Spleen (tissue), 11 donors: ENCODE results near the gene YKT6. TPM values are rescaled to one million over a fixed set of nuclear protein-coding genes. Genes with fewer than 3 reads are reported as not detected.

Experiments
- DNase-seq: peaks from one replicate; pipeline ENCODE4 v3.0.0-alpha.2; 2020
- H3K27ac ChIP-seq, 8 donors: fragments of 200-600 bp; sonication (generic) in 7 of 8; 1 replicate in 4 of 8; 2 replicates in 4 of 8; pipeline versions ENCODE4 v1.5.0 to v1.8.0; 2016 to 2021; ENCODE audit warnings: inconsistent platforms in 4 of 8, mild to moderate bottlenecking in 4 of 8, moderate library complexity in 1 of 8
- H3K27me3 ChIP-seq, 7 donors: fragments of 200-600 bp; sonication (generic) in 6 of 7; replicated peaks in 1 of 7; 1 replicate in 4 of 7; 2 replicates in 3 of 7; pipeline versions ENCODE4 v1.5.0 to v1.8.0; 2016 to 2021; ENCODE audit warnings: inconsistent platforms in 3 of 7, mild to moderate bottlenecking in 1 of 7
- H3K36me3 ChIP-seq, 6 donors: fragments of 200-600 bp; sonication (generic) in 5 of 6; 1 replicate in 4 of 6; 2 replicates in 2 of 6; pipeline versions ENCODE4 v1.5.0 to v1.8.0; 2016 to 2021; ENCODE audit warnings: inconsistent platforms in 2 of 6
- H3K4me1 ChIP-seq, 6 donors: fragments of 200-600 bp; sonication (generic) in 5 of 6; 1 replicate in 3 of 6; 2 replicates in 3 of 6; pipeline versions ENCODE4 v1.5.0 to v1.8.0; 2016 to 2021; ENCODE audit warnings: inconsistent platforms in 3 of 6
- H3K4me3 ChIP-seq, 8 donors: fragments of 200-600 bp; sonication (generic) in 7 of 8; 1 replicate in 4 of 8; 2 replicates in 4 of 8; pipeline versions ENCODE4 v1.5.0 to v1.8.0; 2016 to 2021; ENCODE audit warnings: inconsistent platforms in 4 of 8, mild to moderate bottlenecking in 4 of 8, moderate library complexity in 2 of 8
- H3K9me3 ChIP-seq, 8 donors: fragments of 200-600 bp; sonication (generic) in 7 of 8; 1 replicate in 4 of 8; 2 replicates in 4 of 8; pipeline versions ENCODE4 v1.5.0 to v1.8.0; 2016 to 2021; ENCODE audit warnings: inconsistent platforms in 4 of 8
- POLR2A ChIP-seq, 3 donors: fragments of 450-650 bp; IDR thresholded peaks; one replicate each; pipeline ENCODE4 v1.5.1; 2017; ENCODE audit warnings: antibody characterized with exemption in 3 of 3, mild to moderate bottlenecking in 1 of 3
- POLR2AphosphoS5 ChIP-seq, 3 donors: sonication (generic); formaldehyde crosslinking; IDR thresholded peaks; one replicate each; pipeline ENCODE4 v1.5.1; 2017; ENCODE audit warnings: antibody characterized with exemption in 3 of 3
- WGBS, 5 donors: extraction: QIAGEN DNeasy Blood & Tissue Kit in 3 of 5; methylation state at CpG; one replicate each; pipeline versions ENCODE4 v1.1.5 to v1.1.7; 2013 to 2018; 5-methylcytosine and 5-hydroxymethylcytosine counted together
- intact Hi-C: fragments of 100-400 bp; cut with DNase I; formaldehyde crosslinking; loops from one replicate; pipeline ENCODE4 v1.15.0; 2023; ENCODE audit warnings: low total_unique reads
- polyA plus RNA-seq, 3 donors: library from polyadenylated mRNA; stranded (reverse); fragments of 200-250 nt; gene quantifications; one replicate each; pipeline ENCODE4 v1.2.1, GENCODE V29; 2013
- total RNA-seq, 7 donors: library from RNA; depleted of rRNA in 3 of 7; stranded (reverse); fragments of >200 nt in 3 of 7; fragmentation: NEBNext Ultra II Directional in 4 of 7; extraction: Animal tissue kit (Norgen Biotek cat#: 25700) in 4 of 7; gene quantifications; one replicate each; pipeline versions ENCODE4 v1.1.0 to v1.2.1, GENCODE V29; 2016 to 2021
- TF ChIP-seq, protein P1 (sequence below), 11 experiments: fragments of 200-600 bp in 7 of 11; fragments of 450-650 bp in 4 of 11; sonication (generic) in 4 of 11; IDR thresholded peaks in 8 of 11; conservative IDR thresholded peaks in 3 of 11; 1 replicate in 7 of 11; 2 replicates in 4 of 11; pipeline versions ENCODE4 v1.4.0 to v1.8.0; 2016 to 2021; ENCODE audit warnings: antibody characterized with exemption in 11 of 11, inconsistent platforms in 4 of 11, mild to moderate bottlenecking in 1 of 11
- donor health status: healthy with polysubstance abuse.
- donor health status: DM: no; HTN: no; CAD: no; lungs with moderate emphysema.
- donor health status: DM: no; HTN: no; CAD: no.
- donor health status: Bipolar disorder and iron deficiency.
- donor health status: healthy.
- donor health status: DM: no; HTN: no; CAD: no.
- donor health status: DM: yes; HTN: yes; CAD: no.

Gene YKT6
- total and polyA plus RNA-seq, 10 donors = 26.9 to 66.4 (median 55.4) TPM

DNA sequence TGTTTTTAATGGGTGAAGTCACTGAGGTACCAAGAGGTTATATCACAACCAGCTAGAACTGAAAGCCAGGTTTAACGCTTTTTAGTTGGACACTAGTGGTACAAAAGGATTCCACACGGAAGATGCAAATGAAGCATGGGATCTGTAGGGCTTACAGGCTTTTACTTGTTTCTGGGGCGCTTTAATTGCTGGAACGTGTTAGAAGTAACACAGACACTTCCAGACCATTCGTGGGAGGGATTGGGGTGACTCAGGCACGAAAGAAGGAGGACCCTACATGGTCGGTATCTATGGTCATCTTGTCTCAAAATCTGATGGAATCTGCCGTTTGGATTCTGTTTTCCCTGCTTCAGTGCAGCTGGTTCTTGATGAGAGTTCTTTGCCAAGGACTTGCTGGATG, 1.0 kb downstream of the YKT6 start:
- Histone ChIP-seq H3K27ac (no peak overlapping the region), H3K9me3 (no peaks in the 10 kb centered on the region), H3K4me1 (peaks cover 12 to 34% (median 28%) of the 10 kb centered on the region in 6 donors), H3K27me3 (peaks cover 0 to 7% (median 0%) of the 10 kb centered on the region in 7 donors), H3K36me3 (peaks cover 5 to 40% (median 28%) of the 10 kb centered on the region in 6 donors), H3K4me3 (peak overlapping the region; percentile 76 to 97 (median 86))
- 54 to 64% (median 56%) methylated on average over 8 of the region's 8 CpGs for WGBS, 5 donors
- TF ChIP-seq POLR2A (IDR thresholded peaks at IDR 0.05) (no peak), POLR2AphosphoS5 (IDR thresholded peaks at IDR 0.05) (no peak)
- TF ChIP-seq, protein P1, sequence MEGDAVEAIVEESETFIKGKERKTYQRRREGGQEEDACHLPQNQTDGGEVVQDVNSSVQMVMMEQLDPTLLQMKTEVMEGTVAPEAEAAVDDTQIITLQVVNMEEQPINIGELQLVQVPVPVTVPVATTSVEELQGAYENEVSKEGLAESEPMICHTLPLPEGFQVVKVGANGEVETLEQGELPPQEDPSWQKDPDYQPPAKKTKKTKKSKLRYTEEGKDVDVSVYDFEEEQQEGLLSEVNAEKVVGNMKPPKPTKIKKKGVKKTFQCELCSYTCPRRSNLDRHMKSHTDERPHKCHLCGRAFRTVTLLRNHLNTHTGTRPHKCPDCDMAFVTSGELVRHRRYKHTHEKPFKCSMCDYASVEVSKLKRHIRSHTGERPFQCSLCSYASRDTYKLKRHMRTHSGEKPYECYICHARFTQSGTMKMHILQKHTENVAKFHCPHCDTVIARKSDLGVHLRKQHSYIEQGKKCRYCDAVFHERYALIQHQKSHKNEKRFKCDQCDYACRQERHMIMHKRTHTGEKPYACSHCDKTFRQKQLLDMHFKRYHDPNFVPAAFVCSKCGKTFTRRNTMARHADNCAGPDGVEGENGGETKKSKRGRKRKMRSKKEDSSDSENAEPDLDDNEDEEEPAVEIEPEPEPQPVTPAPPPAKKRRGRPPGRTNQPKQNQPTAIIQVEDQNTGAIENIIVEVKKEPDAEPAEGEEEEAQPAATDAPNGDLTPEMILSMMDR (IDR thresholded peaks at IDR 0.05 in 8 of 11, conservative IDR thresholded peaks at IDR 0.05 in 3 of 11) = no peak
- no peak for DNase-seq
- intact Hi-C loops = loop anchor here (5.0 kb wide), 1 partner anchor 115 kb away; no protein-coding TSS in a partner anchor

DNA sequence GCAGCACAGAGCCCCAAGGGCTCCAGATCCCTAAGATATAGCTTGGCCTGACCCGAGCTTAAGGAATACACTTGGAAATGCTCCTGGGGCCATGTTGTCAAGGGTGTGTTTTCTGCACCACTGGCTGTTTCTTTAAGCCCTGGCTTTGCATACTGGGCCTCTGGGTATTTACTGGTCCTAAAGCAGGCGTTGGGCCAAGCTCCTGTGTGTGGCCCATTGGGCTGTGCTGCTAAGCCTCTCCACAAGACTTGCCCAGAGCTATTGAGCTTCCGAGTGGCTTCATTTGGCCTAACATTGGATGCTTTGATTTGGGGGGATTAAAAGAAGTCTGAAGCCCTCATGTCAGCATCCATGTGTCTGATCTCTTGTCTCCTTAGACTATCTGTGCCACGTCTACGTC, 5.2 kb downstream of the YKT6 start:
- no peak for DNase-seq

DNA sequence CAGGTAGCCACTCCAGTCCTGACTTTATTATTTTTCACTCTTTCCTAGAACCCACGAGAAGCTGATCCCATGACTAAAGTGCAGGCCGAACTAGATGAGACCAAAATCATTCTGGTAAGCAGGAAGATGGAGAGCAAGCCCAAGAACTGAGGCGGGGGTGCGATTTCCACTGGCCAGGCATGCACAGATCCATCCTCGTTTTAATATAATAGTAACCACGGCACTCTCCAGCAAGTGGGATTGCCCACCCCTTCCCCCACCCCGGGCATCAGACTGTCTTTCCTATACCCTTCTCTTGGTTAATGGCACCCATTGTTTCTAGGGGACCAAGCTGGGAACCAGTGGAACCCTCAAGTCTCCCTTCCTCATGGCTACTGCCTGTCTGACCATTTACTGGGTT, 7.3 kb downstream of the YKT6 start:
- DNase-seq = peak; percentile 30
- peaks cover 0 to 14% (median 10%) of the 10 kb centered on the region in 6 donors for H3K4me1 ChIP-seq
- peaks cover 19 to 99% (median 90%) of the 10 kb centered on the region in 6 donors for H3K36me3 ChIP-seq
- TF ChIP-seq, protein P1 (IDR thresholded peaks at IDR 0.05 in 8 of 11, conservative IDR thresholded peaks at IDR 0.05 in 3 of 11) = no peak
- TF ChIP-seq POLR2AphosphoS5 (IDR thresholded peaks at IDR 0.05) = no peak
- no peaks in the 10 kb centered on the region for H3K27me3 ChIP-seq
- no peak overlapping the region for H3K4me3 ChIP-seq
- intact Hi-C loops = no loop called here
- H3K27ac ChIP-seq = no peak overlapping the region
- H3K9me3 ChIP-seq = no peaks in the 10 kb centered on the region
- WGBS, 5 donors = 95 to 99% (median 96%) methylated on average over 7 of the region's 7 CpGs

More for the DNA sequence above, 5.2 kb downstream of the YKT6 start:
- Histone ChIP-seq H3K4me1 (peaks cover 12 to 34% (median 28%) of the 10 kb centered on the region in 6 donors), H3K4me3 (no peak overlapping the region), H3K36me3 (peaks cover 15 to 82% (median 69%) of the 10 kb centered on the region in 6 donors), H3K9me3 (no peaks in the 10 kb centered on the region), H3K27ac (no peak overlapping the region), H3K27me3 (no peaks in the 10 kb centered on the region)
- TF ChIP-seq, protein P1 (IDR thresholded peaks at IDR 0.05 in 8 of 11, conservative IDR thresholded peaks at IDR 0.05 in 3 of 11) = no peak
- TF ChIP-seq POLR2A (IDR thresholded peaks at IDR 0.05) = no peak
- no peak for TF ChIP-seq POLR2AphosphoS5 (IDR thresholded peaks at IDR 0.05)
- WGBS, 5 donors = 93 to 100% (median 96%) methylated on average over 5 of the region's 5 CpGs
- intact Hi-C loops = no loop called here

DNA sequence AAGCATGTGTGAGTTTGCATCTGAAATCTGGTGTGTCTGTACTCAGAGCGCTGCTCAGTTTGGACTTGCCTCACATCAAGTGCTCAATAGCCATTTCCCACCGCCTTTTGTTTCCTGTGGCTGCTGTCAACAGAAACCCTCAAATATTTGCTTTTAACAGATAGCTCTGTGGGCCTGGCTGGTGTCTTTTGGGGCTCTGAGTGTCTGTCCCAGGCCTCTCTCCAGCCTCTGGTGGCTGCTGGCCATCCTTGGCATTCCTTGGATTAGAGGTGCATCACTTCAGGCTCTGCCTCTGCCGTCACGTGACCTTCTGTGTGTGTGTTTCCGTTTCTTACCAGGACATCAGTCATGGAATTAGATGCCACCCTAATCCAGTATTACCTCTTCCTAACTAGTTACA, 9.3 kb downstream of the YKT6 start:
- WGBS, 5 donors = 93 to 97% (median 96%) methylated on average over 5 of the region's 5 CpGs
- intact Hi-C loops = no loop called here

More for the DNA sequence above, 9.3 kb downstream of the YKT6 start:
- Histone ChIP-seq H3K27ac (no peak overlapping the region), H3K4me1 (peaks cover 0 to 6% (median 0%) of the 10 kb centered on the region in 6 donors), H3K9me3 (no peaks in the 10 kb centered on the region), H3K4me3 (no peak overlapping the region), H3K27me3 (no peaks in the 10 kb centered on the region), H3K36me3 (peaks cover 14 to 99% (median 88%) of the 10 kb centered on the region in 6 donors)
- no peak for DNase-seq
- TF ChIP-seq POLR2AphosphoS5 (IDR thresholded peaks at IDR 0.05) (no peak), POLR2A (IDR thresholded peaks at IDR 0.05) (no peak)
- TF ChIP-seq, protein P1 (IDR thresholded peaks at IDR 0.05 in 8 of 11, conservative IDR thresholded peaks at IDR 0.05 in 3 of 11) = no peak
